ENCODE results near the gene BABAM2. TPM values are rescaled to one million over a fixed set of nuclear protein-coding genes. Genes with fewer than 3 reads are reported as not detected.

The BABAM2 gene
- total RNA-seq, 4 donors from 2014 or later = 33.3 to 48.9 (median 37.9) TPM

- H3K9me3 ChIP-seq = no peaks in the 10 kb centered on the region
- 89% methylated on average over 4 of the region's 4 CpGs; no CpG with 5 or more reads in 1 of the 2 donors for WGBS, 2 donors (ENCODE audit: low coverage in 1 of 2)
- intact Hi-C loops (cut with DNase I; ENCODE audit: low total_unique reads) = no loop called here
- no peak overlapping the region for H3K27ac ChIP-seq
- TF ChIP-seq, protein P1, sequence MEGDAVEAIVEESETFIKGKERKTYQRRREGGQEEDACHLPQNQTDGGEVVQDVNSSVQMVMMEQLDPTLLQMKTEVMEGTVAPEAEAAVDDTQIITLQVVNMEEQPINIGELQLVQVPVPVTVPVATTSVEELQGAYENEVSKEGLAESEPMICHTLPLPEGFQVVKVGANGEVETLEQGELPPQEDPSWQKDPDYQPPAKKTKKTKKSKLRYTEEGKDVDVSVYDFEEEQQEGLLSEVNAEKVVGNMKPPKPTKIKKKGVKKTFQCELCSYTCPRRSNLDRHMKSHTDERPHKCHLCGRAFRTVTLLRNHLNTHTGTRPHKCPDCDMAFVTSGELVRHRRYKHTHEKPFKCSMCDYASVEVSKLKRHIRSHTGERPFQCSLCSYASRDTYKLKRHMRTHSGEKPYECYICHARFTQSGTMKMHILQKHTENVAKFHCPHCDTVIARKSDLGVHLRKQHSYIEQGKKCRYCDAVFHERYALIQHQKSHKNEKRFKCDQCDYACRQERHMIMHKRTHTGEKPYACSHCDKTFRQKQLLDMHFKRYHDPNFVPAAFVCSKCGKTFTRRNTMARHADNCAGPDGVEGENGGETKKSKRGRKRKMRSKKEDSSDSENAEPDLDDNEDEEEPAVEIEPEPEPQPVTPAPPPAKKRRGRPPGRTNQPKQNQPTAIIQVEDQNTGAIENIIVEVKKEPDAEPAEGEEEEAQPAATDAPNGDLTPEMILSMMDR (IDR thresholded peaks at IDR 0.05) = no peak
- TF ChIP-seq POLR2AphosphoS5 (IDR thresholded peaks at IDR 0.05) (no peak), EP300 (IDR thresholded peaks at IDR 0.05; ENCODE audit: low read depth) (no peak), POLR2A (IDR thresholded peaks at IDR 0.05) (no peak)
- H3K4me1 ChIP-seq = peaks cover 0 to 9% (median 0%) of the 10 kb centered on the region in 4 donors
- H3K4me3 ChIP-seq = no peak overlapping the region
- in situ Hi-C loops (cut with MboI; ENCODE audit: low pct_ligation_motif_present in 1 of 4, low pct_unique_long_range_greater_than_20kb in 1 of 4, low sequenced_read_pairs in 3 of 4) = no loop called here
- no peak for DNase-seq
- H3K27me3 ChIP-seq = no peaks in the 10 kb centered on the region
- no peaks in the 10 kb centered on the region for H3K36me3 ChIP-seq
These were observed 435.9 kb downstream of the BABAM2 start for GRCh38 chr2:28326469-28326805.

- in situ Hi-C loops (cut with MboI; ENCODE audit: low pct_ligation_motif_present in 1 of 4, low pct_unique_long_range_greater_than_20kb in 1 of 4, low sequenced_read_pairs in 3 of 4) = no loop called here
- Histone ChIP-seq H3K9me3 (no peaks in the 10 kb centered on the region), H3K4me3 (no peak overlapping the region), H3K27ac (peak overlapping the region in 3 of 4 donors; percentile 19 to 39 (median 22)), H3K36me3 (no peaks in the 10 kb centered on the region), H3K27me3 (no peaks in the 10 kb centered on the region), H3K4me1 (peaks cover 0 to 8% (median 0%) of the 10 kb centered on the region in 4 donors)
- no peak for DNase-seq
- intact Hi-C loops (cut with DNase I; ENCODE audit: low total_unique reads) = no loop called here
- no peak for TF ChIP-seq EP300 (IDR thresholded peaks at IDR 0.05; ENCODE audit: low read depth)
- no peak for TF ChIP-seq POLR2AphosphoS5 (IDR thresholded peaks at IDR 0.05)
- TF ChIP-seq, protein P1 (IDR thresholded peaks at IDR 0.05) = no peak
- TF ChIP-seq POLR2A (IDR thresholded peaks at IDR 0.05) = no peak
- WGBS, 2 donors (ENCODE audit: low coverage in 1 of 2) = 65 to 74% methylated on average over 2 to 6 of the region's 6 CpGs
These were observed 436.5 kb downstream of the BABAM2 start for GRCh38 chr2:28326881-28327505.

DNA sequence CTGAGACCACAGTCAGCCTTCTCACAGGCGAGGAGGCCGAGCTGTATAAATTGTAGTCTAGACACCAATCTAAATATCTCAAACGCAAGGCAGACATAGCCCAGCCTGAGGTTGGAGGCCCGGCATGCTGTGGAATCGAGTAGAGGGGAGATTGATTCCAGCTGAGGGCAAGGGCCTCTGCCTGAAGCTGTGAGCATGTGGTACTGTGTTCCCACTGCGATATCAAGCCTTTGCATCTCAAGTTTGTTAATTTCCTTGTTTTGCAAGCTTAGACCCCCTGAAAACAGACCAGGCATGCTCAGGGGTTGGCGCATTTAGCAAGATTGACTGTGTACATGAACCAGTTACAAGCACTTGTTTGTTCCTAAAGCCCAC, 437.0 kb downstream of the BABAM2 start:
- intact Hi-C loops (cut with DNase I; ENCODE audit: low total_unique reads) = no loop called here
- 85% methylated on average over 7 of the region's 7 CpGs; no CpG with 5 or more reads in 1 of the 2 donors for WGBS, 2 donors (ENCODE audit: low coverage in 1 of 2)
- H3K4me3 ChIP-seq = no peak overlapping the region
- no peaks in the 10 kb centered on the region for H3K9me3 ChIP-seq
- peak overlapping the region; percentile 0 to 39 (median 20) for H3K27ac ChIP-seq
- TF ChIP-seq POLR2AphosphoS5 (IDR thresholded peaks at IDR 0.05) (no peak), POLR2A (IDR thresholded peaks at IDR 0.05) (no peak), EP300 (IDR thresholded peaks at IDR 0.05; ENCODE audit: low read depth) (no peak)
- TF ChIP-seq, protein P1 (IDR thresholded peaks at IDR 0.05) = no peak
- H3K27me3 ChIP-seq = no peaks in the 10 kb centered on the region
- DNase-seq = no peak
- in situ Hi-C loops (cut with MboI; ENCODE audit: low pct_ligation_motif_present in 1 of 4, low pct_unique_long_range_greater_than_20kb in 1 of 4, low sequenced_read_pairs in 3 of 4) = no loop called here
- H3K4me1 ChIP-seq = peaks cover 0 to 8% (median 0%) of the 10 kb centered on the region in 4 donors
- H3K36me3 ChIP-seq = no peaks in the 10 kb centered on the region

- peak overlapping the region in 2 of 4 donors; percentile 0 to 39 for H3K27ac ChIP-seq
- in situ Hi-C loops (cut with MboI; ENCODE audit: low pct_ligation_motif_present in 1 of 4, low pct_unique_long_range_greater_than_20kb in 1 of 4, low sequenced_read_pairs in 3 of 4) = no loop called here
- 67 to 84% methylated on average over 1 to 14 of the region's 14 CpGs for WGBS, 2 donors (ENCODE audit: low coverage in 1 of 2)
- intact Hi-C loops (cut with DNase I; ENCODE audit: low total_unique reads) = no loop called here
- no peaks in the 10 kb centered on the region for H3K9me3 ChIP-seq
- TF ChIP-seq POLR2AphosphoS5 (IDR thresholded peaks at IDR 0.05) (no peak), EP300 (IDR thresholded peaks at IDR 0.05; ENCODE audit: low read depth) (no peak), POLR2A (IDR thresholded peaks at IDR 0.05) (no peak)
- TF ChIP-seq, protein P1 (IDR thresholded peaks at IDR 0.05) = no peak
- H3K4me3 ChIP-seq = no peak overlapping the region
- DNase-seq = no peak
- no peaks in the 10 kb centered on the region for H3K27me3 ChIP-seq
- H3K36me3 ChIP-seq = no peaks in the 10 kb centered on the region
- H3K4me1 ChIP-seq = peaks cover 0 to 8% (median 0%) of the 10 kb centered on the region in 4 donors
These were observed 437.7 kb downstream of the BABAM2 start for GRCh38 chr2:28327956-28328922.

Data from transverse colon (tissue), 4 donors.